DND-41 (cell line): ENCODE data around the gene AHCY.

Source experiments
- ATAC-seq: fragments of 200-7000 bp; cut with Tn5 transposase; 3 replicates; pipeline ENCODE4 v1.9.1; 2021; ENCODE audit warnings: low read depth; ENCODE audit not compliant: insufficient read depth
- DNase-seq: peaks from one replicate; pipeline ENCODE4 v3.0.0-alpha.2; 2020
- H2AFZ ChIP-seq: 2 replicates; pipeline ENCODE4 v1.6.0; 2012; ENCODE audit warnings: low read depth, low read length
- H3K27ac ChIP-seq: 2 replicates; pipeline ENCODE4 v1.5.1; 2012; ENCODE audit warnings: low read length, inconsistent platforms
- H3K27me3 ChIP-seq: fragments of 200-600 bp; sonication (generic); 2 replicates; pipeline ENCODE4 v1.6.0; 2012; ENCODE audit warnings: low read length, mild to moderate bottlenecking, inconsistent platforms; ENCODE audit not compliant: insufficient read depth, poor library complexity
- H3K36me3 ChIP-seq: 2 replicates; pipeline ENCODE4 v1.5.1; 2012; ENCODE audit warnings: low read length, inconsistent platforms; ENCODE audit not compliant: insufficient read depth
- H3K4me1 ChIP-seq: 2 replicates; pipeline ENCODE4 v1.5.1; 2012; ENCODE audit warnings: mild to moderate bottlenecking, low read length; ENCODE audit not compliant: insufficient read depth
- H3K4me2 ChIP-seq: 2 replicates; pipeline ENCODE4 v1.6.0; 2012; ENCODE audit warnings: mild to moderate bottlenecking, moderate library complexity, low read length, inconsistent platforms; ENCODE audit not compliant: insufficient read depth
- H3K4me3 ChIP-seq, 2 experiments: fragments of 200-600 bp in 1 of 2; shearing (Covaris generic) in 1 of 2; 2 replicates each; pipeline ENCODE4 v1.5.1; 2012 to 2016; ENCODE audit warnings: inconsistent platforms in 2 of 2, low read length in 2 of 2, mild to moderate bottlenecking in 2 of 2, low read depth in 1 of 2, moderate library complexity in 1 of 2
- H3K79me2 ChIP-seq: 2 replicates; pipeline ENCODE4 v1.6.0; 2012; ENCODE audit warnings: low read length, inconsistent platforms; ENCODE audit not compliant: insufficient read depth
- H3K9ac ChIP-seq: 2 replicates; pipeline ENCODE4 v1.6.0; 2012; ENCODE audit warnings: low read depth, mild to moderate bottlenecking, inconsistent platforms, low read length, moderate library complexity
- H3K9me3 ChIP-seq: 2 replicates; pipeline ENCODE4 v1.5.1; 2012; ENCODE audit warnings: low read length, moderate library complexity, mild to moderate bottlenecking, inconsistent platforms; ENCODE audit not compliant: insufficient read depth, severe bottlenecking
- H4K20me1 ChIP-seq: 2 replicates; pipeline ENCODE4 v1.6.0; 2012; ENCODE audit warnings: low read length; ENCODE audit not compliant: insufficient read depth
- CTCF ChIP-seq: IDR thresholded peaks from 2 replicates; pipeline ENCODE4 v1.5.1; 2012; ENCODE audit warnings: borderline replicate concordance, low read length, moderate library complexity, mild to moderate bottlenecking; ENCODE audit not compliant: poor library complexity, severe bottlenecking; ENCODE audit errors: extremely low read depth
- EZH2 ChIP-seq: IDR thresholded peaks from 3 replicates; pipeline ENCODE4 v1.6.1; 2012; ENCODE audit warnings: borderline replicate concordance, low read depth, mild to moderate bottlenecking, moderate library complexity, low read length, inconsistent platforms; ENCODE audit not compliant: severe bottlenecking

AHCY gene

GRCh38 chr20:34318609-34319443 is 15.7 kb upstream of the AHCY start:
- Histone ChIP-seq H3K27ac (no peak overlapping the region), H3K4me1 (no peaks in the 10 kb centered on the region), H3K79me2 (no peaks in the 10 kb centered on the region), H3K9me3 (no peaks in the 10 kb centered on the region), H3K4me2 (no peak overlapping the region), H3K27me3 (no peaks in the 10 kb centered on the region), H3K4me3 (no peak overlapping the region), H3K36me3 (no peaks in the 10 kb centered on the region), H4K20me1 (no peaks in the 10 kb centered on the region), H2AFZ (no peak overlapping the region), H3K9ac (no peak overlapping the region)
- TF ChIP-seq CTCF (no peak), EZH2 (no peak)
- ATAC-seq, result no peak
- no peak for DNase-seq

GRCh38 chr20:34316196-34316814 is 13.2 kb upstream of the AHCY start:
- no peaks in the 10 kb centered on the region for H3K27me3 ChIP-seq
- no peak for DNase-seq
- peaks cover 13% of the 10 kb centered on the region for H3K4me1 ChIP-seq
- H4K20me1 ChIP-seq, result no peaks in the 10 kb centered on the region
- H3K36me3 ChIP-seq, result no peaks in the 10 kb centered on the region
- H2AFZ ChIP-seq, result no peak overlapping the region
- no peak overlapping the region for H3K4me3 ChIP-seq
- no peaks in the 10 kb centered on the region for H3K79me2 ChIP-seq
- TF ChIP-seq EZH2 (no peak), CTCF (no peak)
- no peak for ATAC-seq
- no peaks in the 10 kb centered on the region for H3K9me3 ChIP-seq
- H3K27ac ChIP-seq, result no peak overlapping the region
- H3K4me2 ChIP-seq, result no peak overlapping the region
- no peak overlapping the region for H3K9ac ChIP-seq

GRCh38 chr20:34315236-34315635 is 12.1 kb upstream of the AHCY start:
- no peaks in the 10 kb centered on the region for H3K9me3 ChIP-seq
- no peaks in the 10 kb centered on the region for H3K79me2 ChIP-seq
- H2AFZ ChIP-seq, result no peak overlapping the region
- no peak overlapping the region for H3K4me2 ChIP-seq
- no peaks in the 10 kb centered on the region for H3K36me3 ChIP-seq
- H3K4me1 ChIP-seq, result peaks cover 13% of the 10 kb centered on the region
- no peak overlapping the region for H3K4me3 ChIP-seq
- no peak overlapping the region for H3K27ac ChIP-seq
- H3K9ac ChIP-seq, result no peak overlapping the region
- DNase-seq (no peak), ATAC-seq (no peak)
- no peaks in the 10 kb centered on the region for H4K20me1 ChIP-seq
- H3K27me3 ChIP-seq, result no peaks in the 10 kb centered on the region
- TF ChIP-seq CTCF (no peak), EZH2 (no peak)
